Gastrocnemius medialis (tissue), 4 donors: ENCODE results near the gene KLHL29. TPM values are rescaled to one million over a fixed set of nuclear protein-coding genes. Genes with fewer than 3 reads are reported as not detected.
A peak's percentile ranks its signal among the peaks of the same experiment; 100 is the strongest.

Source experiments
- ATAC-seq, 2 donors: fragments of 150-250 bp; one replicate each; pipeline ENCODE4 v1.9.1; 2016
- DNase-seq, 2 donors: peaks; one replicate each; pipeline ENCODE4 v3.0.0-alpha.2; 2019
- H3K27ac ChIP-seq, 4 donors: fragments of 200-600 bp; sonication (generic); 1 replicate in 1 of 4; 2 replicates in 3 of 4; pipeline ENCODE4 v1.5.1; 2016 to 2018; ENCODE audit warnings: mild to moderate bottlenecking in 2 of 4, moderate library complexity in 1 of 4
- H3K27me3 ChIP-seq, 3 donors: fragments of 200-600 bp; sonication (generic) in 2 of 3; 1 replicate in 1 of 3; 2 replicates in 2 of 3; pipeline versions ENCODE4 v1.5.1 to v1.6.0; 2016 to 2019; ENCODE audit warnings: mild to moderate bottlenecking in 1 of 3, moderate library complexity in 1 of 3
- H3K36me3 ChIP-seq, 2 donors: fragments of 200-600 bp; sonication (generic) in 1 of 2; one replicate each; pipeline ENCODE4 v1.5.1; 2017 to 2018
- H3K4me1 ChIP-seq, 2 donors: fragments of 200-600 bp; sonication (generic) in 1 of 2; one replicate each; pipeline ENCODE4 v1.5.1; 2016 to 2017; ENCODE audit warnings: mild to moderate bottlenecking in 2 of 2
- H3K4me3 ChIP-seq, 4 donors: fragments of 200-600 bp; sonication (generic) in 3 of 4; 1 replicate in 1 of 4; 2 replicates in 3 of 4; pipeline ENCODE4 v1.5.1; 2016 to 2019; ENCODE audit warnings: mild to moderate bottlenecking in 2 of 4
- H3K9me3 ChIP-seq, 3 donors: fragments of 200-600 bp; sonication (generic) in 2 of 3; 1 replicate in 1 of 3; 2 replicates in 2 of 3; pipeline ENCODE4 v1.5.1; 2016 to 2019
- CTCF ChIP-seq, 5 experiments: fragments of 450-650 bp in 3 of 5; fragments of 200-600 bp in 2 of 5; sonication (generic) in 2 of 5; IDR thresholded peaks in 4 of 5; conservative IDR thresholded peaks in 1 of 5; 1 replicate in 4 of 5; 2 replicates in 1 of 5; pipeline ENCODE4 v1.5.1; 2016 to 2019; ENCODE audit warnings: antibody characterized with exemption in 5 of 5, mild to moderate bottlenecking in 3 of 5, moderate library complexity in 3 of 5
- POLR2A ChIP-seq, 2 donors: fragments of 450-650 bp; IDR thresholded peaks; one replicate each; pipeline ENCODE4 v1.6.1; 2017; ENCODE audit warnings: antibody characterized with exemption in 2 of 2, mild to moderate bottlenecking in 2 of 2, moderate library complexity in 2 of 2
- in situ Hi-C, 4 donors: fragments of 200-750 bp; cut with MboI; loops; one replicate each; pipeline versions ENCODE4 v1.15.0 to v1.8.0; 2017; ENCODE audit warnings: low sequenced_read_pairs in 4 of 4
- intact Hi-C: fragments of 100-400 bp; cut with DNase I; formaldehyde crosslinking; loops from one replicate; pipeline ENCODE4 v1.15.1; 2023; ENCODE audit warnings: low total_unique reads
- total RNA-seq, 4 donors: library from RNA; depleted of rRNA; stranded (reverse); fragments of >200 nt; gene quantifications; one replicate each; pipeline versions ENCODE4 v1.1.0 to v1.2.3, GENCODE V29; 2016

The KLHL29 gene
- total RNA-seq, 4 donors from 2014 or later: 4.3 to 24.9 (median 8.7) TPM

- Histone ChIP-seq H3K27me3 (no peaks in the 10 kb centered on the region), H3K9me3 (no peaks in the 10 kb centered on the region), H3K36me3 (no peaks in the 10 kb centered on the region), H3K27ac (no peak overlapping the region), H3K4me1 (peaks cover 26 to 28% of the 10 kb centered on the region in 2 donors), H3K4me3 (no peak overlapping the region)
- ATAC-seq (no peak), DNase-seq (no peak)
- TF ChIP-seq CTCF (IDR thresholded peaks at IDR 0.05 in 4 of 5, conservative IDR thresholded peaks at IDR 0.05 in 1 of 5) (no peak), POLR2A (IDR thresholded peaks at IDR 0.05) (no peak)
- in situ Hi-C loops (no loop called here), intact Hi-C loops (no loop called here)
Observed at GRCh38 chr2:23621616-23622015, 236.6 kb downstream of the KLHL29 start.

GRCh38 chr2:23622466-23622865 lies 237.5 kb downstream of the KLHL29 start:
- ATAC-seq (no peak), DNase-seq (no peak)
- no peaks in the 10 kb centered on the region for H3K36me3 ChIP-seq
- in situ Hi-C loops: no loop called here
- peaks cover 18 to 20% of the 10 kb centered on the region in 2 donors for H3K4me1 ChIP-seq
- H3K9me3 ChIP-seq: no peaks in the 10 kb centered on the region
- no peak overlapping the region for H3K27ac ChIP-seq
- no peaks in the 10 kb centered on the region for H3K27me3 ChIP-seq
- no peak for TF ChIP-seq POLR2A (IDR thresholded peaks at IDR 0.05)
- no peak for TF ChIP-seq CTCF (IDR thresholded peaks at IDR 0.05 in 4 of 5, conservative IDR thresholded peaks at IDR 0.05 in 1 of 5)
- no peak overlapping the region for H3K4me3 ChIP-seq
- intact Hi-C loops: no loop called here

- intact Hi-C loops (no loop called here), in situ Hi-C loops (no loop called here)
- Histone ChIP-seq H3K27me3 (no peaks in the 10 kb centered on the region), H3K9me3 (no peaks in the 10 kb centered on the region), H3K36me3 (no peaks in the 10 kb centered on the region), H3K4me3 (no peak overlapping the region), H3K27ac (peak overlapping the region in 2 of 4 donors; percentile 29 to 65), H3K4me1 (peaks cover 13 to 18% of the 10 kb centered on the region in 2 donors)
- TF ChIP-seq CTCF (IDR thresholded peaks at IDR 0.05 in 4 of 5, conservative IDR thresholded peaks at IDR 0.05 in 1 of 5) (no peak), POLR2A (IDR thresholded peaks at IDR 0.05) (no peak)
- ATAC-seq (no peak), DNase-seq (no peak)
Observed at GRCh38 chr2:23622966-23623675, 238.1 kb downstream of the KLHL29 start.

GRCh38 chr2:23624378-23624777 lies 239.4 kb downstream of the KLHL29 start:
- H3K4me1 ChIP-seq: peaks cover 11 to 14% of the 10 kb centered on the region in 2 donors
- H3K36me3 ChIP-seq: no peaks in the 10 kb centered on the region
- H3K4me3 ChIP-seq: no peak overlapping the region
- no peaks in the 10 kb centered on the region for H3K9me3 ChIP-seq
- intact Hi-C loops: no loop called here
- no peak for DNase-seq
- H3K27me3 ChIP-seq: no peaks in the 10 kb centered on the region
- TF ChIP-seq POLR2A (IDR thresholded peaks at IDR 0.05): no peak
- TF ChIP-seq CTCF (IDR thresholded peaks at IDR 0.05 in 4 of 5, conservative IDR thresholded peaks at IDR 0.05 in 1 of 5): peak in 4 of 5 experiments; percentile 29 to 52 (median 36)
- in situ Hi-C loops: no loop called here
- H3K27ac ChIP-seq: peak overlapping the region in 3 of 4 donors; percentile 59 to 75 (median 65)
- peak in 1 of 2 donors; percentile 11 for ATAC-seq
